Immature natural killer cell (primary cell): Measurements from ENCODE around the gene AP3B1. TPM values are rescaled to one million over a fixed set of nuclear protein-coding genes. Genes with fewer than 3 reads are reported as not detected.

ENCODE experiments used
- DNase-seq, 3 donors: peaks; one replicate each; pipeline ENCODE4 v3.0.0; 2022; ENCODE audit warnings: mixed read lengths in 1 of 3
- H3K27ac Mint-ChIP-seq, 6 donors: one replicate each; pipeline ENCODE4 v1.8.0; 2020; ENCODE audit warnings: mixed read lengths in 6 of 6, mild to moderate bottlenecking in 5 of 6, inconsistent platforms in 4 of 6, moderate library complexity in 3 of 6
- H3K27me3 Mint-ChIP-seq, 3 donors: one replicate each; pipeline ENCODE4 v1.8.0; 2020 to 2021; ENCODE audit warnings: low read depth in 3 of 3, mild to moderate bottlenecking in 3 of 3, mixed read lengths in 3 of 3, moderate library complexity in 3 of 3, inconsistent platforms in 1 of 3
- H3K36me3 Mint-ChIP-seq, 3 donors: one replicate each; pipeline ENCODE4 v1.8.0; 2020; ENCODE audit warnings: mixed read lengths in 3 of 3, inconsistent platforms in 2 of 3, mild to moderate bottlenecking in 2 of 3
- H3K4me1 Mint-ChIP-seq, 2 donors: one replicate each; pipeline ENCODE4 v1.8.0; 2020; ENCODE audit warnings: inconsistent platforms in 2 of 2, mild to moderate bottlenecking in 2 of 2, mixed read lengths in 2 of 2, moderate library complexity in 1 of 2
- H3K4me3 Mint-ChIP-seq, 5 donors: one replicate each; pipeline ENCODE4 v1.8.0; 2020; ENCODE audit warnings: mild to moderate bottlenecking in 5 of 5, mixed read lengths in 5 of 5, inconsistent platforms in 3 of 5, moderate library complexity in 3 of 5
- H3K9me3 Mint-ChIP-seq, 6 donors: one replicate each; pipeline ENCODE4 v1.8.0; 2020; ENCODE audit warnings: mild to moderate bottlenecking in 6 of 6, mixed read lengths in 6 of 6, inconsistent platforms in 4 of 6, moderate library complexity in 3 of 6
- polyA plus RNA-seq, 3 donors: library from polyadenylated mRNA; unstranded; fragments of 300-500 nt; fragmentation: Illumina TruSeq; gene quantifications; one replicate each; pipeline ENCODE4 v1.2.3, GENCODE V29; 2021

The AP3B1 gene
- polyA plus RNA-seq, 3 donors from 2014 or later: 11.6 to 31.7 (median 19.2) TPM

GRCh38 chr5:78320401-78320800, 25.9 kb upstream of the AP3B1 start:
- peaks cover 4 to 11% (median 4%) of the 10 kb centered on the region in 3 donors for H3K27me3 Mint-ChIP-seq
- peak in 1 of 3 donors; percentile 17 for DNase-seq
- no peaks in the 10 kb centered on the region for H3K9me3 Mint-ChIP-seq
- H3K4me3 Mint-ChIP-seq: no peak overlapping the region
- no peaks in the 10 kb centered on the region for H3K4me1 Mint-ChIP-seq
- H3K36me3 Mint-ChIP-seq: no peaks in the 10 kb centered on the region
- H3K27ac Mint-ChIP-seq: no peak overlapping the region

DNA sequence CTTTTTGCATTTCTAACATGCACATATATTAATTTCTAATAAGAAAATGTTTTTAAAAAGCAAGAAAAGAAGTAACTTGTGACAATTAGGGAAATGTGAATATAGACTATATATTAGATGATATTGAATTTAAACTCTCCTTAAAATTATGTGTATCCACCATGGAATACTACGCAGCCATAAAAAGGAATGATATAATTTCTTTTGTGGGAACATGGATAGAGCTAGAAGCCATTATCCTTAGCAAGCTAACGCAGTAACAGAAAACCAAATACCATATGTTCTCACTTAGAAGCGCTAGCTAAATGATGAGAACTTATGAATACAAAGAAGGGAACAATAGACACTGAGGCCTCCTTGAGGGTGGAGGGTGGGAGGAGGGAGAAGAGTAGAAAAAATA, 23.8 kb upstream of the AP3B1 start:
- Mint-ChIP-seq H3K27me3 (peaks cover 2 to 7% (median 7%) of the 10 kb centered on the region in 3 donors), H3K4me3 (no peak overlapping the region), H3K9me3 (no peaks in the 10 kb centered on the region), H3K4me1 (no peaks in the 10 kb centered on the region), H3K27ac (no peak overlapping the region), H3K36me3 (no peaks in the 10 kb centered on the region)
- no peak for DNase-seq

DNA sequence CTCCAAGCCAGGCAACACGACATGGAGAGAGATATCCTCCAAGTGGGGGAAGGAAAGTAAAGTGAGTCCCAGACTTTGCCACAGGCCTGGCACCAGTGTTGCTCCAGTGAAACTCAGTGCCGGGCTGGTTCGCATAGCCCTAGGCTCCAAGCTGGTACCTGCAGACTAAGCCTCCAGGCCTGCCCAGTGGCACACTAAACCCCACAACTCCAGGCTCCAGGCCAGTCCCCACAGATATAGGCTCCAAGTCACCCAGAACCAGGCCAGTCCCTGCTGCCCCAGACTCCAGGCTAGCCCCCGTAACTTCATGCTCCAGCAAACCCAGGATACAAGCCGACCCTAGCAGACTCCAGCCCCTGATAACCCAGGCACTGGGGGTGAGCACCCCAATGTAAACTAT, 23.0 kb upstream of the AP3B1 start:
- H3K36me3 Mint-ChIP-seq: no peaks in the 10 kb centered on the region
- H3K4me3 Mint-ChIP-seq: no peak overlapping the region
- DNase-seq: no peak
- H3K9me3 Mint-ChIP-seq: no peaks in the 10 kb centered on the region
- H3K4me1 Mint-ChIP-seq: no peaks in the 10 kb centered on the region
- no peak overlapping the region for H3K27ac Mint-ChIP-seq
- peaks cover 2 to 10% (median 7%) of the 10 kb centered on the region in 3 donors for H3K27me3 Mint-ChIP-seq

DNA sequence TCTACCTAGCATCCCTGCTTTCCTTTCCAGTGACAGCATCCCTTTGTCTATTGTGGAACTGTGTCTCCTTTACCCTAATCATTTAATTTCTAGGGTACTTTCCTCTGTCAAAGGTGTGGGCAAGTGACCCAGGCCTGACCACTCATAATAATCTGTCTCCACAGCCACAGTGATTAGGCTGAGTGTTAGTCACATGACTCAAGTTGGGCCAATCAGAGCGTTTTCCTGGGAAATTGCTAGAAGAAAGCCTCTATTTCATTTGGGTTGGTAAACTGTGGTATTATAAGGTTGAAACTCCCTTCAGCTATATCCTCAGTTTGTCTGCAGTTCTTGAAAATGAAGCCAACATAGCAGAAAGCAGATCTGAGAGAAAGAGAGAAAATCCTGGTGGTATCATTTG, 14.2 kb upstream of the AP3B1 start:
- H3K9me3 Mint-ChIP-seq: no peaks in the 10 kb centered on the region
- H3K4me1 Mint-ChIP-seq: no peaks in the 10 kb centered on the region
- peaks cover 9 to 26% (median 13%) of the 10 kb centered on the region in 3 donors for H3K27me3 Mint-ChIP-seq
- no peak overlapping the region for H3K27ac Mint-ChIP-seq
- no peaks in the 10 kb centered on the region for H3K36me3 Mint-ChIP-seq
- no peak overlapping the region for H3K4me3 Mint-ChIP-seq
- DNase-seq: no peak

- Mint-ChIP-seq H3K4me1 (peaks cover 4 to 5% of the 10 kb centered on the region in 2 donors), H3K4me3 (no peak overlapping the region), H3K36me3 (no peaks in the 10 kb centered on the region), H3K9me3 (no peaks in the 10 kb centered on the region), H3K27me3 (peaks cover 2 to 4% (median 2%) of the 10 kb centered on the region in 3 donors), H3K27ac (no peak overlapping the region)
- DNase-seq: peak in 1 of 3 donors; percentile 15
Observed at GRCh38 chr5:78300464-78301045, 6.1 kb upstream of the AP3B1 start.

GRCh38 chr5:78295035-78295961, 800 bp upstream of the AP3B1 start:
- Mint-ChIP-seq H3K9me3 (no peaks in the 10 kb centered on the region), H3K36me3 (peaks cover 0 to 8% (median 0%) of the 10 kb centered on the region in 3 donors), H3K27ac (peak overlapping the region; percentile 95 to 99 (median 98)), H3K27me3 (peaks cover 8 to 17% (median 9%) of the 10 kb centered on the region in 3 donors), H3K4me1 (peaks cover 39 to 54% of the 10 kb centered on the region in 2 donors), H3K4me3 (peak overlapping the region; percentile 95 to 99 (median 99))
- peak; percentile 28 to 38 (median 37) for DNase-seq

- peaks cover 0 to 8% (median 0%) of the 10 kb centered on the region in 3 donors for H3K36me3 Mint-ChIP-seq
- H3K4me3 Mint-ChIP-seq: peak overlapping the region; percentile 95 to 99 (median 99)
- H3K27ac Mint-ChIP-seq: peak overlapping the region; percentile 95 to 99 (median 98)
- H3K27me3 Mint-ChIP-seq: peaks cover 8 to 17% (median 9%) of the 10 kb centered on the region in 3 donors
- no peak for DNase-seq
- H3K4me1 Mint-ChIP-seq: peaks cover 47 to 67% of the 10 kb centered on the region in 2 donors
- no peaks in the 10 kb centered on the region for H3K9me3 Mint-ChIP-seq
Observed at GRCh38 chr5:78293851-78294247, 649 bp downstream of the AP3B1 start.

- no peak for DNase-seq
- Mint-ChIP-seq H3K27ac (peak overlapping the region in 2 of 6 donors; percentile 5 to 42), H3K36me3 (peaks cover 0 to 8% (median 0%) of the 10 kb centered on the region in 3 donors), H3K4me1 (peaks cover 52 to 77% of the 10 kb centered on the region in 2 donors), H3K27me3 (peaks cover 8 to 17% (median 9%) of the 10 kb centered on the region in 3 donors), H3K4me3 (peak overlapping the region in 4 of 5 donors; percentile 3 to 46 (median 18)), H3K9me3 (no peaks in the 10 kb centered on the region)
Observed at GRCh38 chr5:78291687-78292086, 2.8 kb downstream of the AP3B1 start.

- H3K4me3 Mint-ChIP-seq: no peak overlapping the region
Observed at GRCh38 chr5:78289911-78290310, 4.6 kb downstream of the AP3B1 start.

DNA sequence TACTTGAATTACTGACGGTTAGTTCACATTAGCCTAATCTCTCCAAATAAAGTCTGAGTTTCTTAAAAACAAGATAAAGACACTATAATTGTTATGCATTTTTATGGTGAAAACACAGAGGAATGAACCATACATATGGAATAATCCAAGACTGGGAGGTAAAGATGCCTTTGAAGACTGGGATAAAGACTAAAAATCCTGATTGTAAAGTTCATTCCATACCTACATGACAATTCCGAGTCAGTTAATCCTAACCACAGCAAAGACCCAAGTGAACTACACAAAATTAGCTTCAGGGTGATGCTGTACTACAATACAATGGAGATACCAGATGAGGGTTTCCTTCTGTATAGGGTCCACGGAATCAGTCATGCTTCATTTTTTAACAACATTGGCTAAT, 6.3 kb downstream of the AP3B1 start:
- Mint-ChIP-seq H3K36me3 (peaks cover 0 to 7% (median 0%) of the 10 kb centered on the region in 3 donors), H3K27ac (no peak overlapping the region), H3K4me1 (peaks cover 54 to 81% of the 10 kb centered on the region in 2 donors), H3K4me3 (no peak overlapping the region), H3K27me3 (peaks cover 0 to 2% (median 0%) of the 10 kb centered on the region in 3 donors), H3K9me3 (no peaks in the 10 kb centered on the region)
- DNase-seq: no peak

More at GRCh38 chr5:78289911-78290310, 4.6 kb downstream of the AP3B1 start:
- Mint-ChIP-seq H3K27me3 (peaks cover 6 to 11% (median 11%) of the 10 kb centered on the region in 3 donors), H3K27ac (peak overlapping the region in 2 of 6 donors; percentile 8 to 15), H3K9me3 (no peaks in the 10 kb centered on the region), H3K36me3 (peaks cover 0 to 7% (median 6%) of the 10 kb centered on the region in 3 donors), H3K4me1 (peaks cover 61 to 83% of the 10 kb centered on the region in 2 donors)
- DNase-seq: no peak

DNA sequence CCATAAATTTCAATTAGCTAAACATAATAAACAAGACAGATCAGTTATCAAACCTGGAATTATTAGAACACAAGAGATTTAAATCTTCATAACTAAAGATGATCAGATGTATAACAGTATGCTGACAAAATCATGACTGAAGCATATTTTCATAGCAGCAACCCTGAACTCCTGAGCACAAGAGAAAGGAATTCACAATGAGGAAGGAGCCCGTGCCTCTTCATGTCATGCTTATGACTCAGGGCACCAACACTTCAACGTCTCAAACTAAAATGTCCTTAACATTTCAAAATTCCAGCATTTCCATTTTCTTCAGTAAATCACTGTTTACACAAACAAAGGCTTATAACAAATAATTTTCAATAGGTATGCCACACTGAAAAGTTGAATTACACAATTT, 6.7 kb downstream of the AP3B1 start:
- Mint-ChIP-seq H3K36me3 (peaks cover 0 to 7% (median 0%) of the 10 kb centered on the region in 3 donors), H3K4me3 (no peak overlapping the region), H3K9me3 (no peaks in the 10 kb centered on the region), H3K4me1 (peaks cover 54 to 81% of the 10 kb centered on the region in 2 donors), H3K27ac (no peak overlapping the region), H3K27me3 (peaks cover 0 to 2% (median 0%) of the 10 kb centered on the region in 3 donors)
- no peak for DNase-seq

GRCh38 chr5:78287169-78287568, 7.3 kb downstream of the AP3B1 start:
- H3K4me1 Mint-ChIP-seq: peaks cover 49 to 77% of the 10 kb centered on the region in 2 donors
- H3K27me3 Mint-ChIP-seq: peaks cover 0 to 2% (median 0%) of the 10 kb centered on the region in 3 donors
- no peaks in the 10 kb centered on the region for H3K9me3 Mint-ChIP-seq
- no peak overlapping the region for H3K27ac Mint-ChIP-seq
- H3K4me3 Mint-ChIP-seq: no peak overlapping the region
- peaks cover 0 to 7% (median 0%) of the 10 kb centered on the region in 3 donors for H3K36me3 Mint-ChIP-seq
- no peak for DNase-seq

GRCh38 chr5:78286290-78286689, 8.2 kb downstream of the AP3B1 start:
- Mint-ChIP-seq H3K27ac (peak overlapping the region in 2 of 6 donors; percentile 1 to 25), H3K9me3 (no peaks in the 10 kb centered on the region), H3K27me3 (peaks cover 0 to 2% (median 0%) of the 10 kb centered on the region in 3 donors), H3K36me3 (peaks cover 0 to 7% (median 0%) of the 10 kb centered on the region in 3 donors), H3K4me1 (peaks cover 46 to 77% of the 10 kb centered on the region in 2 donors), H3K4me3 (peak overlapping the region in 2 of 5 donors; percentile 28 to 48)
- DNase-seq: no peak

- peaks cover 0 to 2% (median 0%) of the 10 kb centered on the region in 3 donors for H3K27me3 Mint-ChIP-seq
- peaks cover 35 to 58% of the 10 kb centered on the region in 2 donors for H3K4me1 Mint-ChIP-seq
- peak overlapping the region in 2 of 5 donors; percentile 3 to 18 for H3K4me3 Mint-ChIP-seq
- no peaks in the 10 kb centered on the region for H3K9me3 Mint-ChIP-seq
- no peak for DNase-seq
- peaks cover 0 to 7% (median 0%) of the 10 kb centered on the region in 3 donors for H3K36me3 Mint-ChIP-seq
- H3K27ac Mint-ChIP-seq: no peak overlapping the region
Observed at GRCh38 chr5:78283802-78284201, 10.7 kb downstream of the AP3B1 start.
